Heart right ventricle (tissue), 16 donors: Measurements from ENCODE around the gene MRPL20. TPM values are rescaled to one million over a fixed set of nuclear protein-coding genes. Genes with fewer than 3 reads are reported as not detected.

Experiments
- ATAC-seq, 8 donors: fragments of 200-7000 bp; cut with Tn5 transposase; one replicate each; pipeline ENCODE4 v1.9.1; 2020; ENCODE audit warnings: mild to moderate bottlenecking in 8 of 8, moderate library complexity in 8 of 8, moderate number of reproducible peaks in 1 of 8
- DNase-seq, 2 donors: peaks; one replicate each; pipeline ENCODE4 v3.0.0-alpha.2; 2020
- H3K27ac ChIP-seq, 10 donors: fragments of 200-600 bp; sonication (generic) in 2 of 10; one replicate each; pipeline versions ENCODE4 v1.5.0 to v1.8.0; 2020 to 2022; ENCODE audit warnings: mild to moderate bottlenecking in 3 of 10
- H3K27me3 ChIP-seq, 7 donors: fragments of 200-600 bp; one replicate each; pipeline ENCODE4 v1.8.0; 2021 to 2022; ENCODE audit warnings: mild to moderate bottlenecking in 2 of 7
- H3K36me3 ChIP-seq, 9 donors: fragments of 200-600 bp; sonication (generic) in 1 of 9; one replicate each; pipeline versions ENCODE4 v1.5.0 to v1.8.0; 2020 to 2022; ENCODE audit warnings: mild to moderate bottlenecking in 2 of 9
- H3K4me1 ChIP-seq, 9 donors: fragments of 200-600 bp; sonication (generic) in 1 of 9; one replicate each; pipeline versions ENCODE4 v1.5.0 to v1.8.0; 2020 to 2022; ENCODE audit warnings: mild to moderate bottlenecking in 4 of 9
- H3K4me3 ChIP-seq, 10 donors: fragments of 200-600 bp; sonication (generic) in 2 of 10; one replicate each; pipeline versions ENCODE4 v1.5.0 to v1.8.0; 2020 to 2022; ENCODE audit warnings: mild to moderate bottlenecking in 7 of 10, moderate library complexity in 2 of 10
- H3K9me3 ChIP-seq, 11 donors: fragments of 200-600 bp in 10 of 11; sonication (generic) in 2 of 11; one replicate each; pipeline versions ENCODE4 v1.5.0 to v1.8.0; 2013 to 2022; ENCODE audit warnings: mild to moderate bottlenecking in 2 of 11, control low read depth in 1 of 11, moderate library complexity in 1 of 11
- WGBS, 2 donors: extraction: QIAGEN DNeasy Blood & Tissue Kit; methylation state at CpG; one replicate each; pipeline ENCODE4 v1.1.7; 2013; ENCODE audit warnings: inconsistent platforms in 1 of 2; 5-methylcytosine and 5-hydroxymethylcytosine counted together
- intact Hi-C, 10 donors: fragments of 100-400 bp; cut with DNase I; formaldehyde crosslinking; loops; one replicate each; pipeline versions ENCODE4 v1.11.1 to v1.14.2; 2022
- polyA plus RNA-seq, 2 donors: library from polyadenylated mRNA; stranded (reverse); fragments of 200-250 nt; gene quantifications; one replicate each; pipeline ENCODE4 v1.2.3, GENCODE V29; 2013
- total RNA-seq, 10 donors: library from RNA; stranded (reverse); fragmentation: NEBNext Ultra II Directional in 3 of 10; extraction: Animal tissue kit (Norgen Biotek cat#: 25700) in 3 of 10; gene quantifications; one replicate each; pipeline versions ENCODE4 v1.2.1 to v1.2.4, GENCODE V29; 2021 to 2023
- TF ChIP-seq, protein P1 (sequence below), 9 donors: fragments of 200-600 bp; sonication (generic) in 2 of 9; IDR thresholded peaks; one replicate each; pipeline versions ENCODE4 v1.5.0 to v1.8.0; 2021 to 2022; ENCODE audit warnings: antibody characterized with exemption in 9 of 9, mild to moderate bottlenecking in 5 of 9, moderate library complexity in 1 of 9
- donor health status: Arrhythmogenic right ventricular cardiomyopathy.
- donor health status: ischemic (EF 13 %, LVEDD 7.1; RV severe dilation, severe dysfunction).
- donor health status: healthy with polysubstance abuse.
- donor health status: DM: no; HTN: yes; CAD: no.
- donor health status: DM: no; HTN: no; CAD: no.
- donor health status: ischemic (EF 25% LVEDD 6.9; RV normal size, moderate dysfunction).
- donor health status: ischemic (EF 25% LVEDD 5.7; RV mildly dilated, moderate dysfunction).
- donor health status: healthy.
- donor health status: DM: yes; HTN: yes; CAD: no.
- donor health status: Ischemic cardiomyopathy.
- donor health status: ischemic (EF 35%, LVEDD 5.7; RV mildly dilated, moderate dysfunction).
- donor health status: nonischemic (EF 11% LVEDD 7.7; RV severe dilation, severe dysfunction).
- donor health status: DM: yes; HTN: yes; CAD: no.
- donor health status: PGD.
- donor health status: ischemic (EF 29% LVEDD 5.4; RV normal size, mild dysfunction).
- donor health status: nonischemic (EF 23%, LVEDD 6.1; RV moderate dilation, normal function).

MRPL20 gene
- total and polyA plus RNA-seq, 12 donors: 116 to 224 (median 132) TPM

DNA sequence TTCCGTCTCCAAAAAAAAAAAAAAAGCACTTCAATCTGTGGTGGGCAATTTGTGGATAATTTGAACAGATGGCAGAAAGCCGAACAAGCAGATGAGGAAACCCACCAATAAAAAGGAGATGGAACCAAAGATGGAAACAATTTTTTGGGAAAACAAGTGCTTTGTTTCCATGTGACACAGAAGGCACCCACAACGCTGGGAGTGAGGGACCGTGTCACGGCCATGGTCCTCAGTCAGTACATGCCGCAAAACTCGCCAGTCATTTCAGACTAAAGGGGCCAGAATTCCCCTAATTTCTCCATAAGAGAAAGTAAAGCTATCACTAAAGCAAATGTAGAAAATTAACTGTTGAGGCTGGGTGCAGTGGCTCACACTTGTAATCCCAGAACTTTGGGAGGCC lies 13.0 kb downstream of the MRPL20 start:
- H3K27ac ChIP-seq: peak overlapping the region in 3 of 10 donors; percentile 57 to 71 (median 57)
- H3K36me3 ChIP-seq: peaks cover 11 to 91% (median 75%) of the 10 kb centered on the region in 9 donors
- peaks cover 6 to 67% (median 42%) of the 10 kb centered on the region in 9 donors for H3K4me1 ChIP-seq
- 97% methylated on average over 7 of the region's 7 CpGs for WGBS, 2 donors
- H3K9me3 ChIP-seq: no peaks in the 10 kb centered on the region
- TF ChIP-seq, protein P1, sequence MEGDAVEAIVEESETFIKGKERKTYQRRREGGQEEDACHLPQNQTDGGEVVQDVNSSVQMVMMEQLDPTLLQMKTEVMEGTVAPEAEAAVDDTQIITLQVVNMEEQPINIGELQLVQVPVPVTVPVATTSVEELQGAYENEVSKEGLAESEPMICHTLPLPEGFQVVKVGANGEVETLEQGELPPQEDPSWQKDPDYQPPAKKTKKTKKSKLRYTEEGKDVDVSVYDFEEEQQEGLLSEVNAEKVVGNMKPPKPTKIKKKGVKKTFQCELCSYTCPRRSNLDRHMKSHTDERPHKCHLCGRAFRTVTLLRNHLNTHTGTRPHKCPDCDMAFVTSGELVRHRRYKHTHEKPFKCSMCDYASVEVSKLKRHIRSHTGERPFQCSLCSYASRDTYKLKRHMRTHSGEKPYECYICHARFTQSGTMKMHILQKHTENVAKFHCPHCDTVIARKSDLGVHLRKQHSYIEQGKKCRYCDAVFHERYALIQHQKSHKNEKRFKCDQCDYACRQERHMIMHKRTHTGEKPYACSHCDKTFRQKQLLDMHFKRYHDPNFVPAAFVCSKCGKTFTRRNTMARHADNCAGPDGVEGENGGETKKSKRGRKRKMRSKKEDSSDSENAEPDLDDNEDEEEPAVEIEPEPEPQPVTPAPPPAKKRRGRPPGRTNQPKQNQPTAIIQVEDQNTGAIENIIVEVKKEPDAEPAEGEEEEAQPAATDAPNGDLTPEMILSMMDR (IDR thresholded peaks at IDR 0.05): no peak
- intact Hi-C loops: no loop called here
- no peak overlapping the region for H3K4me3 ChIP-seq
- no peaks in the 10 kb centered on the region for H3K27me3 ChIP-seq
- DNase-seq (no peak), ATAC-seq (no peak)

DNA sequence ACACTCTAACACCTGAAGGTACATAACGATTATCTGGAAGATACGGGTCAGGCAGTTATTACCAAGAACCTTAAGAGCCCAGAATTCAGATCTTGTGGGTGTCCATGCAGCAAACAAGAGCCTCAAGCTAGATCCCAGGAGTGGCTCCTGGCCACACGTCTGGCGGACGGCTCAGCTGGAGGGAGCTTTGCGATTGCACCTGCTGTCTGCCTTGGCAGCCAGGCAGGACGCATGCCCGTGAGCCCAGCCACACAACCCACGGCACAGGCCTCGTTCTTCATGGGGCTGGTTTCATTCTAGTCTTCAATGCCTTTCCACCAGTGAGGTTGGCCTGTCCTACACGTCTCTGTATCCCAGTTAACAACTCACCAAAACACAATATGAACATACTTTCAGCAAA lies 13.7 kb downstream of the MRPL20 start:
- Histone ChIP-seq H3K27ac (no peak overlapping the region), H3K9me3 (no peaks in the 10 kb centered on the region), H3K4me1 (peaks cover 6 to 66% (median 40%) of the 10 kb centered on the region in 9 donors), H3K36me3 (peaks cover 11 to 98% (median 82%) of the 10 kb centered on the region in 9 donors), H3K27me3 (no peaks in the 10 kb centered on the region), H3K4me3 (no peak overlapping the region)
- WGBS, 2 donors: 87 to 93% methylated on average over 11 of the region's 11 CpGs
- intact Hi-C loops: no loop called here
- TF ChIP-seq, protein P1 (IDR thresholded peaks at IDR 0.05): no peak
- no peak for ATAC-seq
- no peak for DNase-seq

DNA sequence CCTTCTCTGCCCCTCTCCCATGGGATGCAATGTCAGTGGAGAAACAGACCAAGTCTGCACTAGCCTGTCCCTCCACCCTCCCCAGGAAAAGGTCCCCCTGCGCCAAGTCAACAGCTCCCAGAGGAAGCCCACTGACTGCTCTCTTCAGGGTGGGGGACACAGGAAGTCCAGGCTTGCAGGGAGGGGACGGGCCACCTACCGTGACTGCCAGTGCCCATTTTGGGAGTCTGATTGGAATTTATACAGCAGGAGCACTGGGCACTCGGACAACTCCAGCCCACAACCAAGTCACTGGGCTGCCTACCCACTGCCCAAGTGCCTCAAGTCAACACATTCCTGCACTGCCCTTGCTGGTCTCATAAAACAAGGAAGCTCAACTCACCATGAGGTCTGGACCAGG lies 14.1 kb downstream of the MRPL20 start:
- 87 to 92% methylated on average over 4 of the region's 4 CpGs for WGBS, 2 donors
- DNase-seq (no peak), ATAC-seq (no peak)
- intact Hi-C loops: no loop called here
- TF ChIP-seq, protein P1 (IDR thresholded peaks at IDR 0.05): no peak
- Histone ChIP-seq H3K9me3 (no peaks in the 10 kb centered on the region), H3K4me3 (no peak overlapping the region), H3K27me3 (no peaks in the 10 kb centered on the region), H3K4me1 (peaks cover 2 to 62% (median 36%) of the 10 kb centered on the region in 9 donors), H3K36me3 (peaks cover 15 to 100% (median 86%) of the 10 kb centered on the region in 9 donors), H3K27ac (no peak overlapping the region)

DNA sequence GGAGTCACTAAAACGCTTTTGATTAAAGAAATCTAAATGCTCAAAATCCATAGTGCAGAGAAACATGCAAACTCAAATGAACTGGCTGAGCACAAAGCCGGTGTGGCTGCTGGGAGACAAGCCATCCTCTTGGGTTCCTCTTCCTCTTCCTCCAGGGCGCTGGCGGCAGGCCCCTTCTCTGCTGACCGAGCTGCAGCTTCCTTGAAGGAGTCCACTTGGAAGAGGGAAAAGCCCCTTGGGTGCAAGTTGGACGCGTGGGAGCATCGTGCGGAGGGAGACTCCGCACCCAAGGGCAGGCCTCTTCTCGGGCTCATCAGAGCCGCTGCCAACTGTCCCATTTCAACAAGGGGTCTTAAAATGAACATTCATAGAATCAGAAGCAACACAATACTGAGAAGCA lies 15.9 kb downstream of the MRPL20 start:
- intact Hi-C loops: no loop called here
- WGBS, 2 donors: 67 to 76% methylated on average over 12 of the region's 12 CpGs
- Histone ChIP-seq H3K27ac (peak overlapping the region in 2 of 10 donors; percentile 12 to 41), H3K36me3 (peaks cover 18 to 100% (median 89%) of the 10 kb centered on the region in 9 donors), H3K9me3 (no peaks in the 10 kb centered on the region), H3K4me1 (peaks cover 0 to 46% (median 19%) of the 10 kb centered on the region in 9 donors), H3K27me3 (no peaks in the 10 kb centered on the region), H3K4me3 (no peak overlapping the region)
- DNase-seq (no peak), ATAC-seq (no peak)
- TF ChIP-seq, protein P1 (IDR thresholded peaks at IDR 0.05): no peak
